Panc1 (cell line): ENCODE data around the gene LEFTY2. TPM values are rescaled to one million over a fixed set of nuclear protein-coding genes. Genes with fewer than 3 reads are reported as not detected.

Source experiments
- ATAC-seq: fragments of 200-7000 bp; cut with Tn5 transposase; 2 replicates; pipeline ENCODE4 v1.9.1; 2020; ENCODE audit warnings: mild to moderate bottlenecking, moderate library complexity
- BruUV-seq: library from RNA; stranded (reverse); fragments of 400-500 nt; replicated peaks from 2 replicates; lab custom pipeline; 2021; lab: Mats Ljungman, UMichigan
- CTCF ChIA-PET: fragments of 300-600 bp; sonication (Branson Sonifier 250); formaldehyde crosslinking; loops from one replicate; lab custom pipeline; 2022; ENCODE audit warnings: antibody characterized with exemption; lab: Charles Lee
- POLR2A ChIA-PET: fragments of 300-600 bp; sonication (Branson Sonifier 250); formaldehyde crosslinking; loops from one replicate; lab custom pipeline; 2022; ENCODE audit warnings: antibody characterized with exemption; lab: Charles Lee
- DNase-seq: peaks from one replicate; pipeline ENCODE4 v3.0.0-alpha.2; 2010; ENCODE audit warnings: low read depth, low spot score
- H3K27ac ChIP-seq: 2 replicates; pipeline ENCODE4 v1.5.1; 2011; ENCODE audit warnings: mild to moderate bottlenecking, low read length, inconsistent platforms
- H3K27me3 ChIP-seq: fragments of 200-500 bp; sonication (Bioruptor generic); 2 replicates; pipeline ENCODE4 v1.6.0; 2014; ENCODE audit warnings: low read length, inconsistent platforms; ENCODE audit not compliant: control insufficient read depth, insufficient read depth
- H3K36me3 ChIP-seq: fragments of 200-500 bp; sonication (Bioruptor generic); 2 replicates; pipeline ENCODE4 v1.5.1; 2014; ENCODE audit warnings: inconsistent platforms, mild to moderate bottlenecking, low read length, moderate library complexity; ENCODE audit not compliant: control insufficient read depth, insufficient read depth
- H3K4me1 ChIP-seq: 2 replicates; pipeline ENCODE4 v1.5.1; 2011; ENCODE audit warnings: inconsistent platforms, mild to moderate bottlenecking, low read length, moderate library complexity; ENCODE audit not compliant: control insufficient read depth, insufficient read depth
- H3K4me3 ChIP-seq, 2 experiments: 2 replicates each; pipeline ENCODE4 v1.5.1; 2011 to 2012; ENCODE audit warnings: low read depth in 2 of 2, low read length in 2 of 2, mild to moderate bottlenecking in 2 of 2, inconsistent platforms in 1 of 2, moderate library complexity in 1 of 2
- H3K9me3 ChIP-seq: fragments of 200-500 bp; sonication (Bioruptor generic); 2 replicates; pipeline ENCODE4 v1.5.1; 2014; ENCODE audit warnings: low read depth, mild to moderate bottlenecking, inconsistent platforms, low read length, moderate library complexity; ENCODE audit not compliant: control insufficient read depth, insufficient read depth
- CTCF ChIP-seq: fragments of 450-650 bp; IDR thresholded peaks from 2 replicates; pipeline ENCODE4 v1.5.1; 2017; ENCODE audit warnings: mild to moderate bottlenecking
- POLR2AphosphoS5 ChIP-seq: IDR thresholded peaks from 2 replicates; pipeline ENCODE4 v1.6.1; 2012; ENCODE audit warnings: mild to moderate bottlenecking, low read depth, low read length, moderate library complexity
- REST ChIP-seq, 2 experiments: IDR thresholded peaks; 2 replicates each; pipeline ENCODE4 v1.6.1; 2011 to 2012; ENCODE audit warnings: low read depth in 2 of 2, control low read depth in 1 of 2, low read length in 1 of 2, mild to moderate bottlenecking in 1 of 2, moderate library complexity in 1 of 2; ENCODE audit not compliant: insufficient read depth in 1 of 2
- SIN3A ChIP-seq: IDR thresholded peaks from 2 replicates; pipeline ENCODE4 v1.6.1; 2012; ENCODE audit warnings: low read depth, mild to moderate bottlenecking, low read length, moderate library complexity, borderline replicate concordance; ENCODE audit not compliant: insufficient read depth
- TCF7L2 ChIP-seq: IDR thresholded peaks from 2 replicates; pipeline ENCODE4 v1.6.1; 2011; ENCODE audit warnings: mild to moderate bottlenecking, low read depth, low read length, inconsistent platforms
- in situ Hi-C: cut with HindIII; loops from 2 replicates; pipeline ENCODE4 v1.10.0; 2016; ENCODE audit warnings: low sequenced_read_pairs, low pct_unique_long_range_greater_than_20kb
- intact Hi-C: fragments of 100-400 bp; cut with micrococcal nuclease; formaldehyde crosslinking; loops from one replicate; pipeline ENCODE4 v1.10.0; 2022; ENCODE audit not compliant: unreplicated experiment
- total RNA-seq: library from RNA; stranded (reverse); gene quantifications from one replicate; pipeline ENCODE4 v1.2.1, GENCODE V29; 2021; ENCODE audit not compliant: unreplicated experiment

Gene LEFTY2
- total RNA-seq, 1 experiment from 2014 or later: not detected

GRCh38 chr1:225958041-225958440 is 17.0 kb upstream of the LEFTY2 start:
- Histone ChIP-seq H3K4me1 (peaks cover 4% of the 10 kb centered on the region; the same call in 1 of the 2 replicates), H3K9me3 (no peaks in the 10 kb centered on the region), H3K36me3 (no peaks in the 10 kb centered on the region), H3K4me3 (no peak overlapping the region), H3K27ac (no peak overlapping the region), H3K27me3 (no peaks in the 10 kb centered on the region)
- in situ Hi-C loops (no loop called here), intact Hi-C loops (no loop called here)
- ATAC-seq (no peak), DNase-seq (no peak)
- TF ChIP-seq REST (IDR thresholded peaks at IDR 0.05; ENCODE audit: insufficient read depth in 1 of 2, low read depth in 2 of 2, low read length in 1 of 2) (no peak), SIN3A (no peak), TCF7L2 (no peak), CTCF (no peak), POLR2AphosphoS5 (no peak)
- CTCF ChIA-PET: no interaction called here
- POLR2A ChIA-PET: no interaction called here
- no TSS peak for BruUV-seq

GRCh38 chr1:225954753-225955152 is 13.7 kb upstream of the LEFTY2 start:
- POLR2A ChIA-PET: interaction anchor here (0.6 kb wide), 1 partner anchor 74 kb away, joined by 7 read pairs; no protein-coding TSS in a partner anchor
- DNase-seq: no peak
- no peaks in the 10 kb centered on the region for H3K4me1 ChIP-seq
- no peak for TF ChIP-seq POLR2AphosphoS5
- TF ChIP-seq CTCF: no peak
- no peak for TF ChIP-seq TCF7L2
- no peak for TF ChIP-seq REST (IDR thresholded peaks at IDR 0.05; ENCODE audit: insufficient read depth in 1 of 2, low read depth in 2 of 2, low read length in 1 of 2)
- no peak for ATAC-seq
- H3K27ac ChIP-seq: no peak overlapping the region
- BruUV-seq: no TSS peak
- no peak overlapping the region for H3K4me3 ChIP-seq
- H3K9me3 ChIP-seq: no peaks in the 10 kb centered on the region
- H3K36me3 ChIP-seq: no peaks in the 10 kb centered on the region
- intact Hi-C loops: no loop called here
- CTCF ChIA-PET: no interaction called here
- in situ Hi-C loops: no loop called here
- H3K27me3 ChIP-seq: no peaks in the 10 kb centered on the region
